HG03039 (cell line): ENCODE data around the gene HPS4.
"Not testable (repeated sequence)": the region's sequence is repeated elsewhere in the genome, so short reads cannot be mapped to it uniquely, and the experiment has no call there.

ENCODE experiments used
- ATAC-seq: cut with Tn5 transposase; IDR thresholded peaks from one replicate; pipeline ENCODE4 v1.9.1; 2021; ENCODE audit warnings: mild to moderate bottlenecking, moderate library complexity; ENCODE audit not compliant: unreplicated experiment

Gene HPS4

DNA sequence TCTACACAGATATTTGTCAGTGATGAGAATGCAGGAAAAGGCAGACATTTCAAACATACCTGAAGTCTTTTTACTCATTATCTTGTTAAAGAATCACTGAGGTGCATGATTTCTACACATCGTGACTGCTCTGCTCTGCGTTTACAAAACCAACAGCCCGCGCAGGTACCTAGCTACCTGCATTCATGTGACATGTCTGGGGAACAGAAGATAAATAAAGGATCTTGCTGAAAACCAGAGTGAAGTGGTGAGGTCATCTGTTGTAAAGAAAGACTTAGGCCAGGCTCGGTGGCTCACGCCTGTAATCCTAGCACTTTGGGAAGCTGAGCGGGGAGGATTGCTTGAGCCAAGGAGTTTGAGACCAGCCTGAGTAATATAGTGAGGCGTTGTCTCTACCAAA, 38.8 kb downstream of the HPS4 start:
- ATAC-seq, result no peak

DNA sequence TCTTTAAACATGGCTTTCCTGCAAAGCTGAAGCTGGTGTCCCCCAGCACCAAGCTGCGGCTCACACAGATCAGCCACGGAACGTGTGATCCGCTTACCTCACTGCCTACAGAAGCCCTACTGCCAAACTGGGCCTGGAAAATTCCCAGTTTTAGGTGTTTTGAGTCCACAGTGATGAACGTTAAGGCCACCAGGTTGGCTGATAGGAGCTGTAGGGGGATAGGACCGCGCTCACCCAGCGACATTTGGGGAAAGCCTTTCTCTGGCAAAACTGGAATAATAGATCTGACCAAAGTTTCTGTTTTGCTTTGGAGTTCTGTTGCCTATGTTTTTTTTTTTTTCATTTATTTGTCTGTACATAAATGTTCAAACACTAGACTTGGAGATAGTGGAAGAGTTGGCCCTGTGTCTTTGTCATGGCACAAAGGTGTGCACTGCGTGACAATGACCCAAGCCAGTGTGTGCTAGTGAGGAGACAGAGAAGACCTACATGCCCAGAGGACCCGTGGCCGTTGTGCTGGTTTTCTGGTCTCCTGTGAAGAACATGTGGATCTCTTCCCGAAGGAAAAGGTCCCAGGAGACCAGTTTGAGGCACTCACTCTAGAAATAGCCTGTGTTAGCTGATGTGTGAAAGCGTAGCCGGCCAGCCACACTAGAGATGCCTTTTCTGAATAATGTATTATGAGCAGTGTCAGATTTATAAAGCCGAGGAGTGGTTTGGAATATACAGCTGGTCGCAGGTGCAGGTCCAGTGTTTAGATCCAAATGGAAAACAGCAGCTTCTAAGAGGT, 39.5 kb downstream of the HPS4 start:
- ATAC-seq, result no peak

DNA sequence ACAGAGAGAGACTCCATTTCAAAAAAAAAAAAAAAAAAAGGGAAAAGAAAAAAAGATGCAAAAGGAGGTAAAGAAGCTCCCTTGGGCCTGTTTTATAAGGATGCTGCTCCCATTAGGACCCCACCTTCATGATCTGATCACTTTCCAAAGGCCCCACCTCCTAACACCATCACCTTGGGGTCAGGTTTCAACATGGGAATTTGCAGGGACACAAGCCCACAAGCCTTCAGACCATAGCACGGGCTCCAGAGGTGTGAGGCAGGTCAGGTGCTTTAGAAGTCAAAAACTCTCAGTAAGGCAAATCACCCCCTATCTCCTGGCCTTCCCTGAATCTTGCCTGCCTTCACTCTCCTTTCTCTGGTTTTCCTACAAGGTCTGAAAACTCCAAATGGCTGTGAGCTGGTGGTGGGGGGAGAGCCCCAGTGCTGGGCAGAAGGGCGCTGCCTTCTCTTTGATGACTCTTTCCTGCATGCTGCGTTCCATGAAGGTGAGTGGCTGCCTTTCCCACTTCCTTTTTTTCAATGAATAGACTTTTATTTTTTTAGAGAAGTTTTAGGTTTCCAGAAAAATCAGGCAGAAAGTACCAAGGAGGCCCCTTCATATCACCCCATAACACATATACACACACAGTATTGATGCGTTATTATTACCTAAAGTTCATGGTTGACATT, 41.4 kb downstream of the HPS4 start:
- no peak for ATAC-seq

- no peak for ATAC-seq
Measured at GRCh38 chr22:26439559-26439958, 44.0 kb downstream of the HPS4 start.

GRCh38 chr22:26438776-26439175, 44.8 kb downstream of the HPS4 start:
- ATAC-seq, result not testable (repeated sequence)

GRCh38 chr22:26437694-26438392, 45.7 kb downstream of the HPS4 start:
- ATAC-seq, result no peak

GRCh38 chr22:26436903-26437515, 46.6 kb downstream of the HPS4 start:
- no peak for ATAC-seq

DNA sequence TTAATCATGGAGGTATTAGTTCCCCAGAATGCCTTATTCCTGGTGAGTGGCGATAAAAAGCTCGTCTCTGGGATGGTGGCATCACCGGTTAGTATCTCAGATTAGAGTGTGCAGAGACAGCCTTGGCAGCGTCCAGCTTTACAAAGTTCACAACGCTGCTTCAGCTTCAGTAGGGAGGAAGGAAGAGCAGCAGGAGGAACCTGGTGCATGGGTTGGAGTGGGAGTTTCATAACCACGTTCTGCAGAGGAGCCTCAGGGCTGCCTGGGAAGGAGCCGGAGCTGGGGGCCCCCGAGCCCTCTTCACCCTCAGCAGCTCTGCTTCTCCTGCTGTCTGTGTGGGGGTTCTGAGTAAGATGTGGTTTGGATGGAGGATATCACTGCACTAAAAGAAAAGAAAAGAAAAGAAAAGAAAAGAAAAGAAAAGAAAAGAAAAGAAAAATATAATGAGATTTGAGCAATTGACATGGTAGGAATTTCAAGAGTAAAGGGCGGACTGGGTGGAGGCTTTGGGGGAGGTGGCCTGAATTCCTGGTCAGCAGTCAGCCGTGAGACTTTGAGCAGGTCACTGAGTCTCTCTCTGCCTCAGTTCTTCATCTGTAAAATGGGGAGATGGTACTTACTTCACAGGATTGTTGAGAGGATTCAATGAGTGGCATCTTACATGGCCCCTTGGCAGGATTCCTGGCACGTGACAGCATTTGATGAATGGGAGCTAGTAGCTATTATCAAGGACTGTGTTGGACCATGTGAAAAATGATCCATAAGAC, 48.1 kb downstream of the HPS4 start:
- no peak for ATAC-seq

DNA sequence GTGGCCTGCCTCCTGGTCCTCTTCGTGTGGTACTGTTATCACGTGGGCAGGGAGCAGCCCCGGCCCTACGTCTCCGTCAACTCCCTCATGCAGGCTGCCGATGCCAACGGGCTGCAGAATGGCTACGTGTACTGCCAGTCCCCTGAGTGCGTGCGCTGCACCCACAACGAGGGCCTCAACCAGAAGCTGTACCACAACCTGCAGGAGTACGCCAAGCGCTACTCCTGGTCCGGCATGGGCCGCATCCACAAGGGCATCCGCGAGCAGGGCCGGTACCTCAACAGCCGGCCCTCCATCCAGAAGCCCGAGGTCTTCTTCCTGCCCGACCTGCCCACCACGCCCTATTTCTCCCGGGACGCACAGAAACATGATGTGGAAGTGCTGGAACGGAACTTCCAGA, 49.8 kb downstream of the HPS4 start:
- ATAC-seq, result no peak

- no peak for ATAC-seq
Measured at GRCh38 chr22:26432619-26433311, 50.8 kb downstream of the HPS4 start.

GRCh38 chr22:26431261-26431995, 52.2 kb downstream of the HPS4 start:
- ATAC-seq, result no peak

DNA sequence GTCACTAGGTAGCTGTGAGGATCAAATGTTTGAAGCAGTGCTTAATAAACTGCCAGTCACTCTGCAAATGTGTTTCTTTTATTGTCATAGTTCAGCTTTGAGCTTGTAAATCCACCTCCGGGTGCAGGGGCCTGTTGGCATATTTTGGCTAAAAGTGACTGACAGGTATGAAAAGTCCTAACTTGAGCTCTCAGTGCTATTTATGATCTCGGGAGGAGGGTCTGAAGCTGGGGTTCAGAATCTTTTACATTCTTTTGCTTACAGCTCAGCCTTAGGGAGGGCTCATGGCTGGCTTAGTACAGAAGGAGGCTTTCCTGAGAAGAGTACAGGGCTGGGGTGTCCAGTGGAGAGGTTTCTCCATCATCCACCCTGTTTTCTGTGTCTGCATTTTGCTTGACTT, 53.0 kb downstream of the HPS4 start:
- ATAC-seq, result no peak

DNA sequence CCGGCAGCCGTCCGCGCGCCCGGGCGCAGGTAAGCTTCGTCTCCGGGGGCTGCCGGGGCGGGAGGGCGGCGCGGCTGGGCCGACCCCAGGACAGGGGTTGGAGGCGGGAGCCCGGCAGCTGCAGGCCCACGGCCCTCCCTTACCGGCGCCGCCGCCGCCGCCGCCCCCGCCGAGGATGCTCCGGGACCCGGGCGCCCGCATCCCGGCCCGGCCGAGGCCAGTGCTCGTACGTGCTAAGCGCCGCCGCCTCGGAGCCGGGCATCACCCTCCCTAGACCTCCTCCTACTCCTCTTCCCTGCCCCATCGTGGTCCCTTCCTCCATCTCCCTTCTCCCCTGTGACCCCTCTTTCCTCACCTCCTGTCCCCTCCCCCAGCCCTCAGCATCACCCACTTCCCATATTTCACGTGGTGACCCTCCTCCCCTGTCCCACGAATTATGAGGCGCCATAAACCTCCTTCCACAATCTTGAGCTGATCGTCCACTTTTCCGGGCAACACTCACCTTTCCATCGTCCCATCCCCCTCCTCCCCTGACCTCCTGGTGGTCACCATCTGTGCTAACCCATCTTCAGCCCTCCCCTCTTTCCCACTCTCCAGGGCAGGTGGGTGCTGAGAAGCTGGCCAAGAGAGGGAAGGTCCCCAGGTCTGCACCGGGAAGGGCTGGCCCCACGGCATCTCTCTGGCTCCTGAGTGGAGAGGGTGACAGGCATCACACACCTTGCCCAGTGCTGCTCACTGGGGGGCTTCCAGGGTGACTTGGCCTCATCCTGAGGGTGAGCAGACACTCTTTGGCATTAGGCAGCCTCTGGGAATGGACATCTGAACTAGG, 53.9 kb downstream of the HPS4 start:
- ATAC-seq, result peak; percentile 14

- peak; percentile 44 for ATAC-seq
Measured at GRCh38 chr22:26428515-26429457, 54.8 kb downstream of the HPS4 start, which contains the start of gene ASPHD2. ASPHD2 (plus strand) TSS chr22:26429260; CDS start chr22:26433616, 4,356 bp downstream.

- ATAC-seq, result no peak
Measured at GRCh38 chr22:26426924-26427323, 56.7 kb downstream of the HPS4 start.

DNA sequence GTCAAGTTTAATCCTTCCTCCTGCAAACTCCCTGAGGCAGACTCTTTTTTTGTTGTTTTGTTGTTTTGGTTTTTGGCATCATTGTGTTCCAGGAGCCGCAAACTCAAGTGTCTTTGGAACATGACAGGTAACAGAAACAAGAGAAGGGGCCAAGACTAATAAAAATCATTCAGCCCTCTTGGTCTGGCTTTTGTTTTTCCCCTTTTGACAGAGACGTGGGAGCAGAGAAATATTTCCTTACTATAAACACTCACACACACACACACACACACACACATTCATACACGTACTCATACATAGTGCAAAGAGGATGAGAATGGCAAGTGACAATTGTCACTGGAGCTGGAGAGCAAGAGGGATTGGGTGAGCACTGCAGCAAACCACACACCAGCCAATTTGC, 65.0 kb downstream of the HPS4 start:
- ATAC-seq, result no peak

DNA sequence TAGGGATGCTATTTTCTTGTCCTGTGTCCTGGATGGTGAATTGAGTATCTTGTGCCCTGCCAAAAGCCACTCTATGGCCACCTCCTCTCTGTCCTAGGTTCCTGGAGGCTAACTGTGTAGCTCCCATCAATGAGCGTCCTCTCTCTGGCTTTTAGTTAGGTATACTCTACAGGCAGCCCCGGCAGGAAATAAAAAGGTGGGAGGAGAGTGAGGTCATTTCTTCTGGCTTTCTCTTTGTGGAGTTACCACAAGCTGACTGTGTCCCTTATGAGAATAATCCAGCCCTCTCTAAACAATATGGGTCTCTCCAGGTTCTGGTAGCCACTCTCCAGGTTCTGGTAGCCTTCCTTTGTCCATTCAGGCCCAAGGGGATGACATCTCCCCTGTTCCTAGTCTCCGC, 66.2 kb downstream of the HPS4 start:
- no peak for ATAC-seq
